HG02943 (cell line): ENCODE data around the gene TMEM223.
A peak's percentile ranks its signal among the peaks of the same experiment; 100 is the strongest.
"Not testable (repeated sequence)": the region's sequence is repeated elsewhere in the genome, so short reads cannot be mapped to it uniquely, and the experiment has no call there.

ENCODE experiments used
- ATAC-seq: cut with Tn5 transposase; IDR thresholded peaks from one replicate; pipeline ENCODE4 v1.9.1; 2021; ENCODE audit warnings: mild to moderate bottlenecking, low read depth, moderate library complexity; ENCODE audit not compliant: unreplicated experiment

The TMEM223 gene

GRCh38 chr11:62804310-62805075 lies 12.7 kb upstream of the TMEM223 start:
- ATAC-seq = no peak

GRCh38 chr11:62801071-62801470 lies 9.3 kb upstream of the TMEM223 start:
- no peak for ATAC-seq

GRCh38 chr11:62799486-62799885 lies 7.7 kb upstream of the TMEM223 start:
- ATAC-seq = no peak

- no peak for ATAC-seq
Measured at GRCh38 chr11:62796281-62796680, 4.5 kb upstream of the TMEM223 start.

- ATAC-seq = no peak
Measured at GRCh38 chr11:62794201-62794775, 2.5 kb upstream of the TMEM223 start.

GRCh38 chr11:62792202-62792575 lies 383 bp upstream of the TMEM223 start:
- ATAC-seq = no peak

- no peak for ATAC-seq
Measured at GRCh38 chr11:62789576-62789975, 2.2 kb downstream of the TMEM223 start.

GRCh38 chr11:62788991-62789390 lies 2.8 kb downstream of the TMEM223 start:
- ATAC-seq = no peak

- peak; percentile 66 for ATAC-seq
Measured at GRCh38 chr11:62787005-62787759, 4.6 kb downstream of the TMEM223 start, which contains the start of gene TMEM179B. TSS of gene TMEM179B (plus strand) at chr11:62787402. CDS start at chr11:62787432, 30 bp downstream.

GRCh38 chr11:62786318-62787004 lies 5.3 kb downstream of the TMEM223 start:
- peak; percentile 47 for ATAC-seq

- ATAC-seq = no peak
Measured at GRCh38 chr11:62782753-62783152, 9.1 kb downstream of the TMEM223 start.

- ATAC-seq = no peak
Measured at GRCh38 chr11:62778441-62778840, 13.4 kb downstream of the TMEM223 start.

GRCh38 chr11:62777389-62777788 lies 14.4 kb downstream of the TMEM223 start:
- no peak for ATAC-seq

GRCh38 chr11:62775646-62776045 lies 16.2 kb downstream of the TMEM223 start:
- ATAC-seq = no peak

GRCh38 chr11:62774407-62774806 lies 17.4 kb downstream of the TMEM223 start:
- ATAC-seq = no peak

GRCh38 chr11:62771144-62772021 lies 20.4 kb downstream of the TMEM223 start, which contains the start of gene TAF6L:
TSS of gene TAF6L (plus strand) at chr11:62771396. CDS start at chr11:62775784, 4,388 bp downstream.
- peak; percentile 84 for ATAC-seq

- no peak for ATAC-seq
Measured at GRCh38 chr11:62770778-62771143, 21.0 kb downstream of the TMEM223 start.

GRCh38 chr11:62760867-62761227 lies 31.0 kb downstream of the TMEM223 start:
- ATAC-seq = not testable (repeated sequence)

- ATAC-seq = no peak
Measured at GRCh38 chr11:62757846-62758788, 33.7 kb downstream of the TMEM223 start.
